Muscle layer of duodenum (tissue), 2 donors: ENCODE data around the gene DNER.
A peak's percentile ranks its signal among the peaks of the same experiment; 100 is the strongest.
"Not testable (repeated sequence)": the region's sequence is repeated elsewhere in the genome, so short reads cannot be mapped to it uniquely, and the experiment has no call there.

Experiments
- H3K27ac ChIP-seq: one replicate; pipeline ENCODE4 v1.7.0; 2013; ENCODE audit warnings: mild to moderate bottlenecking, low read length
- H3K27me3 ChIP-seq: one replicate; pipeline ENCODE4 v1.7.0; 2013; ENCODE audit warnings: low read depth, mild to moderate bottlenecking, control low read depth, low read length
- H3K36me3 ChIP-seq, 2 donors: one replicate each; pipeline ENCODE4 v1.7.0; 2013; ENCODE audit warnings: low read length in 2 of 2, control low read depth in 1 of 2, mild to moderate bottlenecking in 1 of 2; ENCODE audit not compliant: insufficient read depth in 2 of 2, control insufficient read depth in 1 of 2
- H3K4me1 ChIP-seq, 2 donors: one replicate each; pipeline ENCODE4 v1.7.0; 2013; ENCODE audit warnings: low read length in 2 of 2, mild to moderate bottlenecking in 2 of 2, control low read depth in 1 of 2, moderate library complexity in 1 of 2; ENCODE audit not compliant: insufficient read depth in 2 of 2, control insufficient read depth in 1 of 2
- H3K4me3 ChIP-seq, 2 donors: one replicate each; pipeline ENCODE4 v1.7.0; 2013; ENCODE audit warnings: low read length in 2 of 2, low read depth in 1 of 2, mild to moderate bottlenecking in 1 of 2
- H3K9me3 ChIP-seq, 2 donors: one replicate each; pipeline ENCODE4 v1.7.0; 2013; ENCODE audit warnings: low read length in 2 of 2, control low read depth in 1 of 2, mild to moderate bottlenecking in 1 of 2; ENCODE audit not compliant: control insufficient read depth in 1 of 2
- donor health status: healthy.

Gene DNER

DNA sequence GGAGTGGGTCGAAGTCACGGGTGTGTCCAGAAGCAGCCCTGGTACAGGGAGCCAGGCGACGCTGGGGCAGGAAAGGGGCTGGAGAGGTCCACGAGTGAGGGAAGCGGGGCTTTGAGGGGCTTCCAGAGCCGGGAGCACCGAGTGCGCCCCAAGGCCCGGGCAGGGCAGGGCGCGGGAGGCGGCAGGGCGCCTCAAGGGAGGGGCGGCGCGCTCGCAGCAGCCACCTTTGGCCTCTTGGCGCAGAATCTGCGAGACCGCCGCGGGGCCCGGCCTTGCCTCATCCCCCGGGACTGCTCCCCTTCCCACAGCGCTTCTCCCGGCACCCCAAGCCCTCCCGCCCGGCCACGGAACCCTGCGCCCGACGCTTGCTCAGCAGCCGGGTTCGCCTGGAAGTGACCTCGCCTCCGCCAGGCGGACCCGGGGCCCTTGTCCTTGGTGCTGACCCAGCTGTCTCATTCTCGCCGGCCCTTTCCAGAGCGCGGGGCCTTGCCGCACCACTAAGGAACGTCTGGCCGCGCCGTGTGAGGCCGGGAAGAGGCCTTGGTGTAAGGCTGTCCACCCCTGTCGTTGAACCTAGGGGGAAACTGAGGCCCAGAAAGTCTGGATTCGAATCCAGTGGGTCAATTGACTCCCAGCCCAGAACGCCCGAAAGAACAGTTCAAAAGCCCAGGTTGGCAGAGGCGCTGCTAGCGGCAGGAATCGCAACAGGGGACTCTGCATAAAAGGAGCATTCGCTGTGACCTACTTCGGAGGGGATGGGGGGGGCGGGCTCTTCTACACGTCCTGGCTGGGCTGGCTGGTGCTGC lies 584 bp upstream of the DNER start:
- Histone ChIP-seq H3K4me1 (peaks cover 0 to 23% of the 10 kb centered on the region in 2 donors), H3K27me3 (peaks cover 43% of the 10 kb centered on the region), H3K9me3 (no peaks in the 10 kb centered on the region), H3K4me3 (peak overlapping the region in 1 of 2 donors; percentile 72), H3K36me3 (no peaks in the 10 kb centered on the region), H3K27ac (no peak overlapping the region)

DNA sequence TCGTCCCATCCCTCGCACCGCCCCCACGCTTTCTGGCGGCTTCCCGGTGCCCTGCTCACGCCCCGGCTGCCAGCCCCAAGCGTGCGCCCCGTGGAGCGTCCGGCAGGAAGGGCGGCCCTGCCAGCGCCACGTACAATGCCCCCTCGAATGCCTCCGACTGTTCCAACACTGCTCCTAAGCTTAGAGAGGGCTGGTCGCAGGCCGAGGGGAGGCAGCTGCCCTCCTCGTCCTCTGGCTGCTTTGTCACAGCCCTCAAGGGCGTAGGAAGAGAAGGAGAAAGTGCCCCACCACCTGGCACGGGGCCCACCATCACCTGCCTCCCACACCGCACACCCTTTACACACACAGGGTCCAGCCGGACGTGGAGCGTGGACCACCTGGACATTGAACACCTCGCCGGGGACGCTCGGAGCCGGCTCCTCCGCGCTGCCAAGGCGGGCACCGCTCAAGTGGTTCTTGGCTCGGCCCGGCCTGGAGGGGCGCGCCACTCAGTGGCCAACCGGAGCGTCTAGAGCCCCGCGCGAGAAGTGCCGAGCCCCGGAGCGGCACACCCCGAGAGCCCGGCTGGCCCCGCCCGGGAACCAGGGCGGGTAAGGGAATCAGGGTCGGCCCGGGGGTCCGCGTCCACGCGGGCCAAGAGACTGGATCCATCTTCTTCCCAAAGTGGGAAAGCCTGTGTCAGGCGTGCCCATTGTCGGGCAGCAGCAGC lies 830 bp downstream of the DNER start:
- peaks cover 43% of the 10 kb centered on the region for H3K27me3 ChIP-seq
- H3K9me3 ChIP-seq: no peaks in the 10 kb centered on the region
- H3K27ac ChIP-seq: no peak overlapping the region
- H3K36me3 ChIP-seq: no peaks in the 10 kb centered on the region
- H3K4me1 ChIP-seq: peaks cover 0 to 23% of the 10 kb centered on the region in 2 donors
- peak overlapping the region in 1 of 2 donors; percentile 47 for H3K4me3 ChIP-seq

DNA sequence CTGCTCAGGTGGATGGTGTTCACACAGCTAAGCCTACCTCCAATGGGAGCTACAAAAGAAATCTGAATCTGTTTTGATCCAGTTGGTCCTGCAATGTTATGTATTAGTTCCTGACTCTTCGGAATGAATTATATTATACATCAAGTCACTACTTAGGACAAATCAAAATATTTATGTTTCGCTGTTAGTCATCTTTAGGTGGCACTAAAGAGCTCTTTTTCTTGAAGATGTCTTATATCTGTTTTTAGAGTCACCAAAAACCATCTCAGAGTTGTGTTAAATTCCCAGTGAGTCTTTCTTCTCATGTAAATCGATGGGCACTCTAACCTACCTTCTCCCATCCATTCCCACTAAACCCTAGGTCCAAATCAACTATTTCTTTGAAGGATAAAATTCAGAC lies 2.2 kb downstream of the DNER start:
- Histone ChIP-seq H3K4me1 (peaks cover 0 to 23% of the 10 kb centered on the region in 2 donors), H3K27ac (no peak overlapping the region), H3K9me3 (no peaks in the 10 kb centered on the region), H3K27me3 (peaks cover 38% of the 10 kb centered on the region), H3K4me3 (no peak overlapping the region), H3K36me3 (no peaks in the 10 kb centered on the region)

DNA sequence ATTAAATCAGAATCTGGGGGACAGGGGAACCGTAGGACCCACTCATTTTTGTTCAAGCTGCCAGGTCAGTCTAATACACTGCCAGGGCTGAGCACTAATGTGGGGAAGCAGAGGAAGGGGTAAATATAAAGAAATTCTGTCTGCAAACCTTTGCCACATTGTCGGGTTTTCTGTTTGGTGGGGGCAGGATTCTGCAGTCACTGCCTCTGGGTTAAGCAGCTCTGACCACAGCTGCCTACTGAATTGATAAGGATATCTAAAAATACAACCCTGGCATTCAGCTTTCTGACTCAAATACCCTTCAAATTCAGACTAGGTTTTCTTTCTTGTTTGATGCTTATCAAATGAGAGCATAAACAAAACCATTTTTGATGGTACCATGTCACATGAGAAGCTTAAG lies 6.0 kb downstream of the DNER start:
- Histone ChIP-seq H3K36me3 (no peaks in the 10 kb centered on the region), H3K4me1 (peaks cover 0 to 2% of the 10 kb centered on the region in 2 donors), H3K4me3 (no peak overlapping the region), H3K27ac (no peak overlapping the region), H3K27me3 (peaks cover 22% of the 10 kb centered on the region), H3K9me3 (no peaks in the 10 kb centered on the region)

DNA sequence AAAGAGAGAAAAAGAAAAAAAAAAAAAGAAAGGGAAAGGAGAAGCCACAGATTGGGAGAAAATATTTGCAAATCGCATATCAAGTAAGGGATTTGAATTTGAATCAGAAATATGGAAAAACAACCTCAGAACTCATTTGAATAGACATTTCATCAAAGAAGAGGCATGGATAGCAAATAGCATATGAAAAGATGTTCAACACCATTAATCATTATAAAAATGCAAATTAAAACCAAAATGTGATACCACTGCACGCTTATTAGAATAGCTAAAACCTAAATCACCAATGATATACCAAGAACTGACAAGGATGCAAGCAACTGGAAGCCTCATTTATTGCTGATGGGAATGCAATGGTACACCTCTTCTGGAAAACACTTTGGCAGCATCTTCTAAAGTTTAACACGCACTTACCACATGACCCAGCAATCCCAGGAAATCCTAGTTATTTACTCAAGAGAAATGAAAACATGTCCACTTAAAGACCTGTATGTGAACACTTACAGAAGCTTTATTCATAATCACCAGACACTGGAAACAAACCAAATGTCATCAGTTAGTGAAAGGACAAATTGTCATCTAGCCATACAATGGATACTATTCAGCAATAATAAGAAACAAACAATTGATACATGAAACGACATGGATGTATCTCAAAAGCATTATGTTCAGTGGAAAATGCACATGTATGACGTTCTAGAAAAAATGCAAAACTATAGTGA lies 10.3 kb downstream of the DNER start:
- H3K27me3 ChIP-seq: no peaks in the 10 kb centered on the region
- no peaks in the 10 kb centered on the region for H3K4me1 ChIP-seq
- H3K9me3 ChIP-seq: no peaks in the 10 kb centered on the region
- H3K4me3 ChIP-seq: no peak overlapping the region
- H3K27ac ChIP-seq: no peak overlapping the region
- no peaks in the 10 kb centered on the region for H3K36me3 ChIP-seq

DNA sequence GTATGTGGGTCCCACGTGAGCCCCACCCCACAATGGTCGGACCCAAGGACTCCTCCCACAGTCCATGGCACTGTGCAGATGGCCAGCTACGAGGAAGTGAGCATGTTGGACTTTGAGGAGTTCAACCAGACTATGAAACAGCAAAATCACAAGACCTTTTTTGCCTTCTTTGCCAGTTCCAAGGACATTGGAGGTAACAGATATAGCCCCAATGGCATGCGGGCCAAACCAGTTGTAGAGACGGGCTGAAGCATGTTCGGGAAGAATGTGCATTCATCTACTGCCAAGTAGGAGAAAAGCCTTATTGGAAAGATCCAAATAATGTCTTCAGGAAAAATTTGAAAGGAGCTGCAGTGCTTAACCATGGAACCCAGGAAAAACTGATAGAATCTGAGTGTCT lies 12.6 kb downstream of the DNER start:
- Histone ChIP-seq H3K4me3 (no peak overlapping the region), H3K27me3 (no peaks in the 10 kb centered on the region), H3K4me1 (no peaks in the 10 kb centered on the region), H3K36me3 (no peaks in the 10 kb centered on the region), H3K27ac (no peak overlapping the region), H3K9me3 (no peaks in the 10 kb centered on the region)

DNA sequence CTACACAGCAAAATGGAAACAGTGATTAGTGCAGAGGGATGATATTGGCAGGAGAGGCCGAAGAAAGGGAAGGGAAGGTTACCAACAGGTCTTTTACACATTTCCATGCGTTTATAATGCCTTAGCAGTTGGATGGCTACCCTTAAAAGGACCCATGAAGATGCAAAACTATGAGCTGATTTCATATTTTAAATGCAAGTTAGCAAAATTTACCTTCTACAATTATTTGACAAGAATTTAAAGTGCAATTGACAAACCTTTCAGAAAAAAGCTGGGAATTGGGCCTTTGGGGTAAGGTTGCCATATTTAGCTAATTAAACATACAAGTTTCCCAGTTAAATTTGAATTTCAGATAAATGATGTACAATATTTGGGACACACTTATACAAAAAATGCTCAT lies 13.3 kb downstream of the DNER start:
- no peak overlapping the region for H3K27ac ChIP-seq

DNA sequence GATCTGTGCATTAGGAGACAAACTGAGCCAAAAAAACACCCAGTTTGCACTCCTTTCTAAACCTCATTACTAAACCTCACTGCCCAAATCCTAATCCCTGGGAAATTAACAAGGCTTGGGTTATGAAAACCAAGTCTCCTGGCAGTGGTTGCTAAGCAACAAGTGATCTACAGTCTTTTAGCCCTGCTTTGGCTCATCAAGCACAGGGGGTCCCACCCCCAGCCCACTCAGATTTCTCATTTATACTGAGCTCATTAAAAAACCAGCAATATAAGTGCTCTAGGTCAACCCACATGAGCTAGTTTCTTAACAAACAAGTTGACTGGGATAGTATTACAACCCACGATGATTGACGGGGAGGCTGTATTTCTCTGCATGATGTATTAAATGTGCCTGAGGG lies 18.4 kb downstream of the DNER start:
- Histone ChIP-seq H3K27me3 (no peaks in the 10 kb centered on the region), H3K27ac (no peak overlapping the region), H3K36me3 (no peaks in the 10 kb centered on the region), H3K4me3 (no peak overlapping the region), H3K9me3 (peaks cover 0 to 7% of the 10 kb centered on the region in 2 donors), H3K4me1 (no peaks in the 10 kb centered on the region)

More for the DNA sequence above, 13.3 kb downstream of the DNER start:
- Histone ChIP-seq H3K27me3 (no peaks in the 10 kb centered on the region), H3K4me1 (no peaks in the 10 kb centered on the region), H3K9me3 (no peaks in the 10 kb centered on the region), H3K4me3 (no peak overlapping the region), H3K36me3 (no peaks in the 10 kb centered on the region)

DNA sequence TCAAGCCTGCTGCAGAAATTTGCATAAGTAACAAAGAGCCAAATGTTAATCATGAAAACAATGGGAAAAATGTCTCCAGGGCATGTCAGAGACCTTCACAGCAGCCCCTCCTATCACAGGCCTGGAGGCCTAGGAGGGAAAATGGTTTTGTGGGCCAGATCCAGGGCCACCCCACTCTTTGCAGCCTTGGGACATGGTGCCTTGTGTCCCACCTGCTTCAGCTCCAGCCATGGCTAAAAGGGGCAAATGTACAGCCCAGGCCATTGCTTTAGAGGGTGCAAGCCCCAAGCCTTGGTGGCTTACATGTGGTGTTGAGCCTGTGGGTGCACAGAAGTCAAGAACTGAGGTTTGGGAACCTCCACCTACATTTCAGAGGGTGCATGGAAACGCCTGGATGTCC lies 20.5 kb downstream of the DNER start:
- H3K27ac ChIP-seq, H3K4me1 ChIP-seq, H3K27me3 ChIP-seq, H3K9me3 ChIP-seq, H3K36me3 ChIP-seq, H3K4me3 ChIP-seq: not testable (repeated sequence)

DNA sequence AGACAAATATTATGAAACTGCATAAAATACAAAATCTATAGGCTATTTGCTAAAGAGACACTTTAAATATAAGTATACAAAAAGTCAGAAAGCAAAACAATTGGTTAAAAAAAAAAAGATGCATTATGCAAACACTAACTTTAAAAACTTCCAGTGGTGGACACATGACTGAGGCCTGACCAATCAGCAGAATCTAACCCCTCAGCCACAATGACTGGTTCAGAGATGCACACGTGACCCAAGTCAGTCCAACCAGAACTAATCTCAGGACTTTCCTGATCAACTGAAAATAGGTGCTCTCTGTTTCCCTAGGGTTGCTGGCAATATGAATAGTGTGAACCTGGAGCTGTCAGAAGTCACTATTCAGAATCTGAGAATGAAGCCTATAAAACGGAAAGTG lies 22.7 kb downstream of the DNER start:
- H3K4me3 ChIP-seq: no peak overlapping the region
- H3K4me1 ChIP-seq: no peaks in the 10 kb centered on the region
- H3K27ac ChIP-seq: no peak overlapping the region
- peaks cover 0 to 7% of the 10 kb centered on the region in 2 donors for H3K9me3 ChIP-seq
- no peaks in the 10 kb centered on the region for H3K36me3 ChIP-seq
- no peaks in the 10 kb centered on the region for H3K27me3 ChIP-seq

DNA sequence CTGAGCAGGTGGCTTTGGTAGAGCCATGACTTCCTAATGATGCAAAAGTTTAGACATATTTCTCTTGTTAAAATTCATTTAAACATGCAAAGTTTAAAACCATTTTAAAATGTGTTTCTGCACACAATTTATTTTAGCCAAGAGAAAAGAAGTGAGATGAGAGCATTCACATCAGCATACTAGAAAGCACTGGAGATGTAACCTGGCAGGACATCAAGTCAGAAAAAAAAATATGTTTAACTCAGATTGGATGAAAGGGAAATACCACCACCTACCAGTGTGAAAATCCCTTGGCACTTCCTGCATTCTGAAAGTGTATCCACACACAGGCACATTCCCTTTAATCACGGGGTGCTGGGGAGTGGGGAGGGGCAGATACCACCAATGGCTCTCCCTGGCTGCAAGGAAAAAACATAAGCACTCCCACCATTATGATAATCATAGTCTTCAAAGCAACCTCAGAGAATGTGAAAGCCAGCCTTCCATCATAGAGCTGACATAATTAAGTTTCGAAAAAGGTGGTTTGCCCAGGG lies 25.0 kb downstream of the DNER start:
- no peaks in the 10 kb centered on the region for H3K36me3 ChIP-seq
- H3K4me3 ChIP-seq: no peak overlapping the region
- H3K9me3 ChIP-seq: peaks cover 0 to 7% of the 10 kb centered on the region in 2 donors
- no peaks in the 10 kb centered on the region for H3K27me3 ChIP-seq
- H3K4me1 ChIP-seq: no peaks in the 10 kb centered on the region
- no peak overlapping the region for H3K27ac ChIP-seq
